Activated T-helper 2 cell treated with anti-CD3 and anti-CD28 coated beads, Interferon-gamma antibody, Interleukin-2, Interleukin-4, amounts not matched to agents 10 μg/mL and 5 μg/mL and 100 μg/mL, durations not matched to agents 14 hours and 24 hours and 36 hours (primary cell): ENCODE data around the gene SP1. TPM values are rescaled to one million over a fixed set of nuclear protein-coding genes. Genes with fewer than 3 reads are reported as not detected.
A peak's percentile ranks its signal among the peaks of the same experiment; 100 is the strongest.

Source experiments
- DNase-seq: peaks from one replicate; pipeline ENCODE4 v3.0.0; 2021; ENCODE audit warnings: low spot score
- H3K27ac Mint-ChIP-seq: one replicate; pipeline ENCODE4 v1.8.0; 2021; ENCODE audit warnings: mixed read lengths
- H3K27me3 Mint-ChIP-seq: one replicate; pipeline ENCODE4 v1.8.0; 2021; ENCODE audit warnings: low read depth, mixed read lengths
- H3K36me3 Mint-ChIP-seq: one replicate; pipeline ENCODE4 v1.8.0; 2021; ENCODE audit warnings: low read depth, mixed read lengths
- H3K4me1 Mint-ChIP-seq: one replicate; pipeline ENCODE4 v1.8.0; 2021; ENCODE audit warnings: low read depth, mixed read lengths
- H3K4me3 Mint-ChIP-seq: one replicate; pipeline ENCODE4 v1.8.0; 2021; ENCODE audit warnings: low read depth, mild to moderate bottlenecking, moderate library complexity, mixed read lengths
- H3K9me3 Mint-ChIP-seq: one replicate; pipeline ENCODE4 v1.8.0; 2021; ENCODE audit warnings: mixed read lengths
- intact Hi-C: fragments of 100-400 bp; cut with micrococcal nuclease; formaldehyde crosslinking; loops from one replicate; pipeline ENCODE4 v1.15.1; 2023
- total RNA-seq: library from RNA; stranded (reverse); gene quantifications from 2 replicates; pipeline ENCODE4 v1.2.3, GENCODE V29; 2022

Gene SP1
- total RNA-seq, 1 donor from 2014 or later, result 66.4 TPM

DNA sequence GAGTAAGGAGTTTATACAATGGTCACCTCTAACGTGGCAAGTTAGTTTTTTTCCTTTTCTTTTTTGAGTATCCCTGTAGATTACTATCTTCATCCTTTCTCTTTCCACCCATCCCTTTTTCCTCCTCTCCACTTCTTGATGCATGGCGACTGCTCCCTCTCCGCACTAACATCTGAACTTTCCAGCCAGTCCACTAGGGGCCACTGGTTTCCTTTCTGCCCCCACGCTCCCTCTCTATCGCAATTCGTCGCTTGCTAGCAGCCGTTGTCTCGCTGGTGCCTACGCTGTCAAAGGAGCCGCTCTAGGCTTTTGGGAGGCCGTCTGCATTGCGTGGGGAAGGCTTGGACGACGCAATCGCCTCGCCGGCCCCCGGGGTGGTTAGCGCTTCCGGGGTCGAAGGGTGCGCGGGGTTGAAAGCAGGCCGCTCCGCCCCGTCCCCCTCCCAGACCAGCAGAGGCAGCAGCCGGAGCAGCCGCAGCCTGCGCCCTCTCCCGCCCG, 71.7 kb downstream of the SP1 start, which contains the start of gene PCBP2:
PCBP2 (plus strand) TSS at position 442 of the 498 bp plus-strand sequence. CDS start 2,699 bp downstream, outside the sequence.
- peaks cover 35% of the 10 kb centered on the region for H3K4me1 Mint-ChIP-seq
- no peaks in the 10 kb centered on the region for H3K27me3 Mint-ChIP-seq
- intact Hi-C loops, result loop anchor here (1.0 kb wide), 2 partner anchors 10 to 50 kb away; partner anchors contain the start of genes PRR13 and TARBP2
- H3K4me3 Mint-ChIP-seq, result peak within 1 kb of the TSS; percentile 100
- peak; percentile 97 for DNase-seq
- peaks cover 59% of the 10 kb centered on the region for H3K36me3 Mint-ChIP-seq
- peak within 1 kb of the TSS; percentile 100 for H3K27ac Mint-ChIP-seq
- no peaks in the 10 kb centered on the region for H3K9me3 Mint-ChIP-seq

GRCh38 chr12:53452159-53453077, 72.4 kb downstream of the SP1 start:
- H3K4me1 Mint-ChIP-seq, result peaks cover 35% of the 10 kb centered on the region
- H3K27ac Mint-ChIP-seq, result peak overlapping the region; percentile 100

DNA sequence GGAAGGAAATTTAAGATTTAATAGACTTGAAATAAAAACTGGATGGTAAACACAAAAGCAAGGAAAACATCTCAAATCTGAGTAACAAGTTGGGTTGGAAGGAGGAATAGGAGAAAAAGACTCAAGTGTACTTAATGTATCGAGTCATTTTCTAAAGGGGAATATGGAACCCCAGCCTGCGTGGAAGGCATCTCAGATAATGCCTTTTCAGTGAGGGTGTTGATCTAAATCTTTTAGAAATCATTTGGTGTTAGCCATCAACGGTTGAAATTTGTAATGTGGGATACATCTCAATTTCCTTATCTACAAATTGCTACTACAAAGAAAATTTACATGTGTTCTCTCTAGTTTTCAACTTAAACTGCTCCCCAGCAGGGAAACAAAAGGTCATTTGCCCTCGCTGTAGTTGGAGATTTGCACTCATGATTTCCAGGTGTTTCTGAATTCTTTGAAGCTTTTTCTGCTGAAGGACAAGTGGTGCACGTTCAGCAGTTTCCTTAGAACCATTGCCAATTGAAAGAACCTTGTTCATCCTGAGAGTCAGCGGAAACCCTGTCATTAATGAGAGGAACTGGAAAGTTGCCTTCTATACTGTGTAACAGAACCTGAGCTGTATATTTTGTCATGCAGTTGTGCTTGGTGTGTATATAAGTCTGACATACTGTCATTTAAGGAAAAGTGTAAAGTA, 74.1 kb downstream of the SP1 start:
- Mint-ChIP-seq H3K9me3 (no peaks in the 10 kb centered on the region), H3K36me3 (peaks cover 69% of the 10 kb centered on the region), H3K27ac (peak overlapping the region; percentile 40), H3K4me3 (peak overlapping the region; percentile 100), H3K4me1 (peaks cover 36% of the 10 kb centered on the region), H3K27me3 (no peaks in the 10 kb centered on the region)
- no peak for DNase-seq
- intact Hi-C loops, result no loop called here

More at GRCh38 chr12:53452159-53453077, 72.4 kb downstream of the SP1 start:
- peak; percentile 71 for DNase-seq
- intact Hi-C loops, result no loop called here
- Mint-ChIP-seq H3K4me3 (peak overlapping the region; percentile 100), H3K36me3 (peaks cover 65% of the 10 kb centered on the region), H3K9me3 (no peaks in the 10 kb centered on the region), H3K27me3 (no peaks in the 10 kb centered on the region)

DNA sequence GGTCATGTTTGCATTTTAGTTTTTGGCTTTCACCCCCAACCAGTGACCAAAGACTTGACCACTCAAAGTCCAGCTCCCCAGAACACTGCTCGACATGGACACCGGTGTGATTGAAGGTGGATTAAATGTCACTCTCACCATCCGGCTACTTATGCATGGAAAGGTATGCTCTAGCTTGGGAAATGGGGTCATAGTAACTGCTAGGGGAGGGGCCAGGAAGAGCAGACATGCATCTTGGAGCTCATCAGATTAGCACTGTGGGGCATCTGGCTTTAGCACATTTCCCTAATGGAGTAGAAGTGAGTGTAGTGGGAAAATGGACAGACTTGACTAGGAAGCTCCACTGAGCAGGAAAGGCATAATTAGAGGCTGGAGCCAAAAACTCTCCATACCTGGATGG, 74.7 kb downstream of the SP1 start:
- intact Hi-C loops, result no loop called here
- peak overlapping the region; percentile 33 for H3K27ac Mint-ChIP-seq
- no peaks in the 10 kb centered on the region for H3K9me3 Mint-ChIP-seq
- H3K4me1 Mint-ChIP-seq, result peaks cover 38% of the 10 kb centered on the region
- DNase-seq, result no peak
- H3K27me3 Mint-ChIP-seq, result no peaks in the 10 kb centered on the region
- peaks cover 73% of the 10 kb centered on the region for H3K36me3 Mint-ChIP-seq
- peak overlapping the region; percentile 100 for H3K4me3 Mint-ChIP-seq

- Mint-ChIP-seq H3K27me3 (no peaks in the 10 kb centered on the region), H3K4me1 (peaks cover 39% of the 10 kb centered on the region), H3K36me3 (peaks cover 87% of the 10 kb centered on the region), H3K9me3 (no peaks in the 10 kb centered on the region), H3K4me3 (no peak overlapping the region), H3K27ac (no peak overlapping the region)
- intact Hi-C loops, result no loop called here
- DNase-seq, result no peak
Measured at GRCh38 chr12:53456654-53457366, 76.8 kb downstream of the SP1 start.

GRCh38 chr12:53459097-53459496, 79.1 kb downstream of the SP1 start:
- intact Hi-C loops, result no loop called here
- Mint-ChIP-seq H3K4me3 (no peak overlapping the region), H3K9me3 (no peaks in the 10 kb centered on the region), H3K27ac (no peak overlapping the region), H3K27me3 (no peaks in the 10 kb centered on the region), H3K4me1 (peaks cover 35% of the 10 kb centered on the region), H3K36me3 (peaks cover 95% of the 10 kb centered on the region)
- no peak for DNase-seq

- DNase-seq, result no peak
- Mint-ChIP-seq H3K27ac (no peak overlapping the region), H3K27me3 (no peaks in the 10 kb centered on the region), H3K36me3 (peaks cover 95% of the 10 kb centered on the region), H3K4me3 (no peak overlapping the region), H3K4me1 (peaks cover 22% of the 10 kb centered on the region), H3K9me3 (no peaks in the 10 kb centered on the region)
- intact Hi-C loops, result no loop called here
Measured at GRCh38 chr12:53461059-53461458, 81.1 kb downstream of the SP1 start.

DNA sequence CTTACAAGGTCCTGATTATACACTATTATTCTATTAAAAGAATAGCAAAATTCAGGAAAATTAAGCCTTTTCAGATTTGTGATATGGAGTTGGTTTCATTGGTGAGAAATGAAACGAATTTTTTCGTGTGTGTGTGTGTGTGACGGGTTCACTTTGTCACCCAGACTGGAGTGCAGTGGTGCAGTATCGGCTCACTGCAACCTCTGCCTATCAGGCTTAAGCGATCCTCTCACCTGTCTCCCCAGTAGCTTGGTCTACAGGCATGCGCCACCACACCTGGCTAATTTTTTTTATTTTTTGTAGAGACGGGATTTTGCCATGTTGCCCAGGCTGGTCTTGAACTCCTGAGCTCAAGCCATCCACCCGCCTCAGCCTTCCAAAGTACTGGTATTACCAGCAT, 81.6 kb downstream of the SP1 start:
- intact Hi-C loops, result no loop called here
- Mint-ChIP-seq H3K9me3 (no peaks in the 10 kb centered on the region), H3K27ac (no peak overlapping the region), H3K36me3 (peaks cover 96% of the 10 kb centered on the region), H3K27me3 (no peaks in the 10 kb centered on the region), H3K4me3 (no peak overlapping the region), H3K4me1 (peaks cover 21% of the 10 kb centered on the region)
- no peak for DNase-seq

DNA sequence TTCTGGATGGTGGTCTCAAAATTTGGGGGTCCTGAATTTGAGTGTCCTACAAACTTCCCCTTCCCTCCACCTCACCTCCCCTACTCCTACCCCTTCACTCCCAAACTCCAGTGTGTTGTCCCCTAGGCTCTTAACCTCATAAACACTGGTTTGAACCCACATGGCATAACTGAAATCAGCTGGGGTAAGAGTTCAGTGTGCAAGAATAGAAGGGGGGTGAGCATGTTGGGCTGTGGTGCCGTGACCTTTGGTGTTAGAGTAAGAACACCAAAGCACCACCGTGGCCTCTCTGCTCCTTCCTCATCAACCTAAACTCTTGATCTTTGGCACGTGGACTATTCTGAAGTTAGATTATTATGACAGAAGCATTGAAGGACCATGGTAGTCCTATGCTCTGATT, 83.0 kb downstream of the SP1 start:
- H3K4me1 Mint-ChIP-seq, result peaks cover 20% of the 10 kb centered on the region
- no peak for DNase-seq
- H3K36me3 Mint-ChIP-seq, result peaks cover 98% of the 10 kb centered on the region
- no peaks in the 10 kb centered on the region for H3K27me3 Mint-ChIP-seq
- H3K27ac Mint-ChIP-seq, result no peak overlapping the region
- intact Hi-C loops, result no loop called here
- H3K9me3 Mint-ChIP-seq, result no peaks in the 10 kb centered on the region
- no peak overlapping the region for H3K4me3 Mint-ChIP-seq

GRCh38 chr12:53463802-53464560, 84.0 kb downstream of the SP1 start:
- H3K27me3 Mint-ChIP-seq, result no peaks in the 10 kb centered on the region
- DNase-seq, result no peak
- intact Hi-C loops, result no loop called here
- peaks cover 98% of the 10 kb centered on the region for H3K36me3 Mint-ChIP-seq
- no peak overlapping the region for H3K4me3 Mint-ChIP-seq
- no peak overlapping the region for H3K27ac Mint-ChIP-seq
- H3K4me1 Mint-ChIP-seq, result peaks cover 20% of the 10 kb centered on the region
- H3K9me3 Mint-ChIP-seq, result no peaks in the 10 kb centered on the region

- no peak overlapping the region for H3K4me3 Mint-ChIP-seq
- no peak overlapping the region for H3K27ac Mint-ChIP-seq
- H3K36me3 Mint-ChIP-seq, result peaks cover 98% of the 10 kb centered on the region
- DNase-seq, result no peak
- H3K9me3 Mint-ChIP-seq, result no peaks in the 10 kb centered on the region
- H3K27me3 Mint-ChIP-seq, result no peaks in the 10 kb centered on the region
- H3K4me1 Mint-ChIP-seq, result peaks cover 15% of the 10 kb centered on the region
- intact Hi-C loops, result no loop called here
Measured at GRCh38 chr12:53464685-53465418, 84.9 kb downstream of the SP1 start.
